OCI-LY3 (cell line): ENCODE results near the gene ACSF3.
"Not testable (repeated sequence)": the region's sequence is repeated elsewhere in the genome, so short reads cannot be mapped to it uniquely, and the experiment has no call there.

Experiments used
- H2AFZ ChIP-seq: fragments of 200-600, 300-600 bp; shearing (Covaris generic); 2 replicates; pipeline ENCODE4 v1.6.0; 2014; ENCODE audit warnings: antibody characterized with exemption, low read depth, low read length
- H3K27ac ChIP-seq: fragments of 200-600, 300-600 bp; sonication (generic); 2 replicates; pipeline ENCODE4 v1.5.1; 2014; ENCODE audit warnings: mild to moderate bottlenecking, low read length, moderate library complexity, mixed read lengths
- H3K27me3 ChIP-seq: fragments of 200-600, 300-600 bp; sonication (generic); 2 replicates; pipeline ENCODE4 v1.6.1; 2014; ENCODE audit warnings: low read depth, low read length, mixed read lengths
- H3K36me3 ChIP-seq: fragments of 200-600, 300-600 bp; sonication (generic); replicated peaks from 2 replicates; pipeline ENCODE3; 2014; ENCODE audit warnings: low read depth, low read length, mixed read lengths
- H3K4me1 ChIP-seq: fragments of 300-600, 200-600 bp; sonication (generic); 2 replicates; pipeline ENCODE4 v1.6.1; 2014; ENCODE audit warnings: low read length, mixed read lengths
- H3K4me2 ChIP-seq: fragments of 200-600, 300-600 bp; sonication (generic); 2 replicates; pipeline ENCODE4 v1.6.1; 2014; ENCODE audit warnings: low read length, mixed read lengths
- H3K4me3 ChIP-seq: fragments of 300-600, 200-600 bp; sonication (generic); 2 replicates; pipeline ENCODE4 v1.5.1; 2014; ENCODE audit warnings: antibody characterized with exemption, mild to moderate bottlenecking, low read length, moderate library complexity
- H3K79me2 ChIP-seq: fragments of 300-600, 200-600 bp; shearing (Covaris generic); 2 replicates; pipeline ENCODE4 v1.6.1; 2014; ENCODE audit warnings: mild to moderate bottlenecking, low read length, mixed read lengths
- H3K9ac ChIP-seq: fragments of 300-600, 200-600 bp; shearing (Covaris generic); 2 replicates; pipeline ENCODE4 v1.6.0; 2014; ENCODE audit warnings: mild to moderate bottlenecking, low read length, moderate library complexity
- H3K9me3 ChIP-seq: fragments of 200-600, 300-600 bp; shearing (Covaris generic); 2 replicates; pipeline ENCODE4 v1.6.1; 2014; ENCODE audit warnings: low read length, mixed read lengths; ENCODE audit not compliant: insufficient read depth
- H4K20me1 ChIP-seq: fragments of 200-600, 300-600 bp; sonication (generic); 2 replicates; pipeline ENCODE4 v1.6.1; 2016; ENCODE audit warnings: low read length, mixed read lengths; ENCODE audit not compliant: insufficient read depth
- CTCF ChIP-seq: fragments of 200-600, 300-600 bp; sonication (generic); IDR thresholded peaks from 2 replicates; pipeline ENCODE4 v1.5.1; 2014; ENCODE audit warnings: antibody characterized with exemption, low read length, low read depth
- EZH2phosphoT487 ChIP-seq: fragments of 200-600 bp; shearing (Covaris generic); IDR thresholded peaks from 2 replicates; pipeline ENCODE4 v1.6.1; 2018; ENCODE audit warnings: antibody characterized with exemption, mixed run types, low read depth

ACSF3 gene

DNA sequence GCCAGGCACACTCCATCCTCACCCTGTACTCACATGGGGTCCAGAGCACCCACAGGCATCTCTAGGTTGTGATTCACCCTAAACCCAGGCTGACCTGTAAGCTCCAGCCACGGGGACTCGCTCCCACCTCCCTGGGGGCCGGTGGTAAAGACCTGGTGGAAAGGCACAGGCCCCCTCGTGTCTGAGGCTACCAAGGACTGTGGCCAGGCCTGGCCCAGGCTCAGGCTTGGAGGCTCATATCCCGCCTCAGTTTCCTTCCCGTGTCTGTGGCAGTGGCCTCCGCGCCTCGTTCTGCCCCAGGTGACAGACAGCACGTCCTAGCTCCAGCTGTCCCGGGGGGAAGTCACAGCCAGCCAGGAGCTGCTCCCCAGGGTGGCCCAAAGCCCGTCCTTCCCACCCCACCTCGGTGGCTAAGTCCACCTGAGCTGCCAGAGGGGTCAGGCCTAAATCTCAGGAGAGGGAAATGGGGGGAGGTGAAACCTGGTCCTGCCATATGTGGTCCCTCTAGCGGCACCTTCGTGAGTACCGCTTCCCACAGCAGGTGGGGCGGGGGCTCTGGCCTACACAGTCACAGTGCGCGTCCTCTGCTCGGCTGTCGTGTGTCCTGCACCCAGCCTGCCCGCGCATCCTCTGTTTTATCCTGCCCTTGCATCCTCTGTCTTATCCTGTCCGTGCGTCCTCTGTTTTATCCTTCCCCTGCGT lies 90.5 kb downstream of the ACSF3 start:
- H3K27ac ChIP-seq, result no peak overlapping the region
- H3K4me1 ChIP-seq, result no peaks in the 10 kb centered on the region
- no peaks in the 10 kb centered on the region for H3K9me3 ChIP-seq
- H3K4me2 ChIP-seq, result no peak overlapping the region
- H3K9ac ChIP-seq, result no peak overlapping the region
- no peak overlapping the region for H3K4me3 ChIP-seq
- no peak overlapping the region for H2AFZ ChIP-seq
- no peaks in the 10 kb centered on the region for H4K20me1 ChIP-seq
- TF ChIP-seq EZH2phosphoT487 (no peak), CTCF (no peak)
- H3K79me2 ChIP-seq, result no peaks in the 10 kb centered on the region
- no peaks in the 10 kb centered on the region for H3K27me3 ChIP-seq
- no peaks in the 10 kb centered on the region for H3K36me3 ChIP-seq

DNA sequence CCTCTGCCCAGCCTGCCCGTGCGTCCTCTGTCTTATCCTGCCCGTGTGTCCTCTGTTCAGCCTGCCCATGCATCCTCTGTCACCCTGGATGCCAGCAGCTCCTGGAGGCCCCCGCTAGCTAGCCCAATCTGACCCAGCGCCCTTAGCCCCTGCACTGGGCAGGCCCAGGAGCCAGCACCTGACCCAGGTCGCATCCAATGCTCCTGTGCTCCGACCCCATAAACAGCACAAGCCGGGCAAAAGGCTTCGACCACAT lies 91.0 kb downstream of the ACSF3 start:
- Histone ChIP-seq H3K4me3 (no peak overlapping the region), H3K79me2 (no peaks in the 10 kb centered on the region), H3K4me2 (no peak overlapping the region), H3K4me1 (no peaks in the 10 kb centered on the region), H3K27ac (no peak overlapping the region), H3K27me3 (no peaks in the 10 kb centered on the region), H3K36me3 (no peaks in the 10 kb centered on the region), H3K9me3 (no peaks in the 10 kb centered on the region), H2AFZ (no peak overlapping the region), H4K20me1 (no peaks in the 10 kb centered on the region), H3K9ac (no peak overlapping the region)
- TF ChIP-seq CTCF (no peak), EZH2phosphoT487 (no peak)

GRCh38 chr16:89184933-89185794 lies 91.5 kb downstream of the ACSF3 start:
- H3K36me3 ChIP-seq, result no peaks in the 10 kb centered on the region
- H3K79me2 ChIP-seq, result no peaks in the 10 kb centered on the region
- H3K4me2 ChIP-seq, result no peak overlapping the region
- no peaks in the 10 kb centered on the region for H3K4me1 ChIP-seq
- H4K20me1 ChIP-seq, result no peaks in the 10 kb centered on the region
- no peak overlapping the region for H3K27ac ChIP-seq
- H3K9me3 ChIP-seq, result no peaks in the 10 kb centered on the region
- no peaks in the 10 kb centered on the region for H3K27me3 ChIP-seq
- TF ChIP-seq EZH2phosphoT487 (no peak), CTCF (no peak)
- no peak overlapping the region for H3K9ac ChIP-seq
- H2AFZ ChIP-seq, result no peak overlapping the region
- H3K4me3 ChIP-seq, result no peak overlapping the region

- not testable (repeated sequence) for H3K4me2 ChIP-seq, H3K4me1 ChIP-seq, H3K9me3 ChIP-seq, H4K20me1 ChIP-seq, H3K36me3 ChIP-seq, H3K79me2 ChIP-seq, H3K4me3 ChIP-seq, H3K27me3 ChIP-seq, H3K9ac ChIP-seq, H2AFZ ChIP-seq, H3K27ac ChIP-seq
Measured at GRCh38 chr16:89185887-89186592, 92.4 kb downstream of the ACSF3 start.

DNA sequence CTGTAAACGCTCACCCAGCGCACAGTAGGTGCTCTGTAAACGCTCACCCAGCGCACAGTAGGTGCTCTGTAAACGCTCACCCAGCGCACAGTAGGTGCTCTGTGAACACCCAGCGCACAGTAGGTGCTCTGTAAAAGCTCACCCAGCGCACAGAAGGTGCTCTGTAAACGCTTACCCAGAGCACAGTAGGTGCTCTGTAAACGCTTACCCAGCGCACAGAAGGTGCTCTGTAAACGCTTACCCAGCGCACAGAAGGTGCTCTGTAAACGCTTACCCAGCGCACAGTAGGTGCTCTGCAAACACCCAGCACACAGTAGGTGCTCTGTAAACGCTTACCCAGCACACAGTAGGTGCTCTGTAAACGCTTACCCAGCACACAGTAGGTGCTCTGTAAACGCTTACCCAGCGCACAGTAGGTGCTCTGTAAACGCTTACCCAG lies 93.0 kb downstream of the ACSF3 start:
- H3K36me3 ChIP-seq, H3K9ac ChIP-seq, H2AFZ ChIP-seq, H3K9me3 ChIP-seq, H3K79me2 ChIP-seq, H3K27ac ChIP-seq, H3K4me3 ChIP-seq, H4K20me1 ChIP-seq, H3K4me2 ChIP-seq, H3K4me1 ChIP-seq, H3K27me3 ChIP-seq: not testable (repeated sequence)
